ENCODE results near the gene CYGB. TPM values are rescaled to one million over a fixed set of nuclear protein-coding genes. Genes with fewer than 3 reads are reported as not detected.

The CYGB gene
- total and polyA plus RNA-seq, 2 of the 13 experiments (the other 11 are each of a cell fraction or from before 2014, with no cell fraction given) = 18.9 to 27.1 TPM

- TF ChIP-seq HMGXB4 (CRISPR knock-in tag; IDR thresholded peaks at IDR 0.05; ENCODE audit: borderline replicate concordance in 1 of 2, low read depth in 1 of 2) (peak; percentile 53 to 86; a peak in 3 of 4 replicates), ZFY (CRISPR knock-in tag; IDR thresholded peaks at IDR 0.05) (no peak), MXD1 (CRISPR knock-in tag; IDR thresholded peaks at IDR 0.05) (peak; percentile 90; the same call in 1 of the 2 replicates), JUND (CRISPR knock-in tag; IDR thresholded peaks at IDR 0.05) (no peak), ZBTB38 (CRISPR knock-in tag; IDR thresholded peaks at IDR 0.05) (0 out of 2 replicates have a peak, but pooled peaks have one; percentile 15), HNRNPK (IDR thresholded peaks at IDR 0.05; ENCODE audit: low read depth, low read length, poor library complexity, severe bottlenecking) (no peak), CREBL2 (CRISPR knock-in tag; IDR thresholded peaks at IDR 0.05; ENCODE audit: borderline replicate concordance) (no peak), HBP1 (CRISPR knock-in tag; IDR thresholded peaks at IDR 0.05; ENCODE audit: low read depth) (no peak), GFI1 (CRISPR knock-in tag; IDR thresholded peaks at IDR 0.05; ENCODE audit: borderline replicate concordance) (no peak), NCOA1 (CRISPR knock-in tag; IDR thresholded peaks at IDR 0.05) (no peak), ZNF577 (CRISPR knock-in tag; IDR thresholded peaks at IDR 0.05; ENCODE audit: borderline replicate concordance, low read depth) (no peak), DMAP1 (CRISPR knock-in tag; IDR thresholded peaks at IDR 0.05) (peak; percentile 70), REXO4 (CRISPR knock-in tag; IDR thresholded peaks at IDR 0.05; ENCODE audit: borderline replicate concordance) (no peak), CHD2 (IDR thresholded peaks at IDR 0.05; ENCODE audit: low read depth, low read length) (no peak), FOXO1 (CRISPR knock-in tag; IDR thresholded peaks at IDR 0.05) (no peak), CENPBD1 (CRISPR knock-in tag; IDR thresholded peaks at IDR 0.05; ENCODE audit: borderline replicate concordance, low read depth) (no peak), ZNF512 (CRISPR knock-in tag; IDR thresholded peaks at IDR 0.05) (0 out of 2 replicates have a peak, but pooled peaks have one; percentile 45), E2F5 (CRISPR knock-in tag; conservative IDR thresholded peaks at IDR 0.05) (no peak), MTF2 (CRISPR knock-in tag; IDR thresholded peaks at IDR 0.05; ENCODE audit: borderline replicate concordance) (no peak; the same call in 1 of the 2 replicates)
- TF ChIP-seq, protein P1, sequence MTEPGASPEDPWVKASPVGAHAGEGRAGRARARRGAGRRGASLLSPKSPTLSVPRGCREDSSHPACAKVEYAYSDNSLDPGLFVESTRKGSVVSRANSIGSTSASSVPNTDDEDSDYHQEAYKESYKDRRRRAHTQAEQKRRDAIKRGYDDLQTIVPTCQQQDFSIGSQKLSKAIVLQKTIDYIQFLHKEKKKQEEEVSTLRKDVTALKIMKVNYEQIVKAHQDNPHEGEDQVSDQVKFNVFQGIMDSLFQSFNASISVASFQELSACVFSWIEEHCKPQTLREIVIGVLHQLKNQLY (CRISPR knock-in tag; IDR thresholded peaks at IDR 0.05) = 0 out of 2 replicates have a peak, but pooled peaks have one; percentile 51
Observed at GRCh38 chr17:76506408-76507345, 30.8 kb downstream of the CYGB start (continued).
